Epithelial cell of proximal tubule (primary cell): ENCODE measurements around the gene ARMH4. TPM values are rescaled to one million over a fixed set of nuclear protein-coding genes. Genes with fewer than 3 reads are reported as not detected.

Experiments used
- DNase-seq: peaks from one replicate; pipeline ENCODE4 v3.0.0-alpha.2; 2011; ENCODE audit warnings: low read depth
- H3K4me3 ChIP-seq: 2 replicates; pipeline ENCODE4 v1.5.1; 2011; ENCODE audit warnings: low read depth, mild to moderate bottlenecking, low read length
- CTCF ChIP-seq: conservative IDR thresholded peaks from 2 replicates; pipeline ENCODE4 v1.5.1; 2012; ENCODE audit warnings: low read depth, mild to moderate bottlenecking, low read length
- total RNA-seq: library from RNA; depleted of rRNA; stranded (reverse); fragments of >200 nt; gene quantifications from 2 replicates; pipeline ENCODE4 v1.2.3, GENCODE V29; 2015

Gene ARMH4
- total RNA-seq, 1 donor from 2014 or later, result 4.4 TPM

DNA sequence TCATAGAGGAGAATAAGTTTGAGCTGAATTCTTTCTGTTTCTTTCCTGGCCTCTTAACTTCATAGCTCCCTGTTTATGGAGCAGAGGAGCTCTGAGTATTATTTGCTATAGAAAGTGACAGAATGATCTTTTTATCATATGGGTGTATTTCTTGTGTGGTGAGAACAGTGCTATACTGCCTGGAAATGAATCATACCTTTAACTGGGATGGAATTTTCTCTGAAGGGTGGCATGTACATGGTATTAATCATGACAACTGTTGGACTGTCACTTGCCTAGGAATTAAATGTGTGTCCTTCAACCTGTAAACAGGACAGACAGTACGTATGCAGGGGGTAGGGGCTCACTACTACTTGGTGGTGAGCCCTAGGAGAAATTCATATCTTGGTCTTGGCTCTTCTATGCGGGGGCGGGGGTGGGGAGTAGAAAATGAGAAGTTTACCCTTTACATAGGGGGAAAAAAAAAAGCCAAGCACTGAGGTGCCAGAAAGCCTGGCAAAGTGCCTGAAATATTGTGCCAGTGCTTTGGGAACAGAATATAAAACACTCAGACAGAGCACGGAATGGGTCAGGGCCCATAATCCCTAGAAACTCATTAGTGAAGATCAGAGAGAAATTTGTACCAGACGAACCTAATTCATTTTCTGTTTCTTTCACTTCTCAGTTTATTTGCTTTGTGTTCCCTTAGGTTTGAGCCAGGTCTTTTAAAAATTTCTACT, 33.8 kb downstream of the ARMH4 start:
- DNase-seq, result no peak
- H3K4me3 ChIP-seq, result no peak overlapping the region
- TF ChIP-seq CTCF, result no peak

GRCh38 chr14:58109744-58110143, 42.3 kb downstream of the ARMH4 start:
- H3K4me3 ChIP-seq, result no peak overlapping the region
- DNase-seq, result no peak
- TF ChIP-seq CTCF, result no peak

DNA sequence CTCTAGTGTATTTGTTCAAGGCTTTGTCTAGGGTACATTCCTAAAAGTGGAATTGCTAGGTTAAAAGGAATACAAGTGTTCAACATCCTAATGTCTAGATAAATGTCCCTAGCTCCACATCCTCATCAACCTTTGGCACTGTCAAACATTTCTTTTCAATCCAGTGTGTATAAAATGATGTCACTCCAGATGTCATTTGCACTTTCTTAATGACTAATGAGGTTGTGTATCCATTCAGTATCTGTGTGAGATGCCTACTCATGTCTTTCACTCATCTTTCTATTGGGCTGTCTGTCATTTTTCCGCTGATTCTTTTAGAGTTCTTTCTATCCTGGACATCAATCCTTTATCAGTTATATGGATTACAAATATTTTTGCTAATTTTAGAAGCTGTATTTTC, 43.3 kb downstream of the ARMH4 start:
- no peak overlapping the region for H3K4me3 ChIP-seq
- no peak for TF ChIP-seq CTCF
- DNase-seq, result no peak

GRCh38 chr14:58107947-58108552, 44.0 kb downstream of the ARMH4 start:
- TF ChIP-seq CTCF, result peak; percentile 83
- H3K4me3 ChIP-seq, result no peak overlapping the region
- DNase-seq, result peak; percentile 32

- no peak for TF ChIP-seq CTCF
- DNase-seq, result no peak
- H3K4me3 ChIP-seq, result no peak overlapping the region
Observed at GRCh38 chr14:58107041-58107440, 45.0 kb downstream of the ARMH4 start.

DNA sequence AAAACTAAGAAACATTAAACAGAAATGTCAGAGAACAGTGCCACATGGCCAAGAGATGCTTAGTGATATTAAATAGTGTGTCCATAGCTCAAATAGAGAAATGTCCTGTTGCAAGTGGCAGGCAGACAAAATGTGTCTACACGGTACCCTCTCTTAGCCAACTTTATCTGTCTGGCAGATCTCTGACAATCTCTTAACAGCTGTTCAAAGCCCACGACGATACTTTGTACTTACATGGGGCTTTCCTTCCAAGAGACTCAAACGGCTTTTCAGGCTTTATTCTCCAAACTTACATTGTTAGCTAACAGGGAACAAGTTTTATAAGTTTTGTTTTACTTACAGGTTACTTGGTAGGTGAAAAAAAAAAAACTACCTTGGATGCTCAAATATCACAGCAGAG, 45.6 kb downstream of the ARMH4 start:
- H3K4me3 ChIP-seq, result no peak overlapping the region
- DNase-seq, result no peak
- no peak for TF ChIP-seq CTCF

GRCh38 chr14:58104808-58105207, 47.2 kb downstream of the ARMH4 start:
- H3K4me3 ChIP-seq, result no peak overlapping the region
- DNase-seq, result no peak
- TF ChIP-seq CTCF, result no peak
